Calu3 (cell line): ENCODE measurements around the gene MAP3K13. TPM values are rescaled to one million over a fixed set of nuclear protein-coding genes. Genes with fewer than 3 reads are reported as not detected.
A peak's percentile ranks its signal among the peaks of the same experiment; 100 is the strongest.

Source experiments
- Bru-seq: library from RNA; stranded (reverse); fragments of 400-500 nt; gene quantifications from one replicate; lab custom pipeline; 2021; lab: Mats Ljungman, UMichigan
- BruChase-seq, 2 experiments: library from RNA; stranded (reverse); fragments of 400-500 nt; gene quantifications; one replicate each; lab custom pipeline; 2021; lab: Mats Ljungman, UMichigan
- BruUV-seq: library from RNA; stranded (reverse); fragments of 400-500 nt; replicated peaks from 2 replicates; lab custom pipeline; 2021; lab: Mats Ljungman, UMichigan
- CTCF ChIA-PET: fragments of 300-600 bp; sonication (Branson Sonifier 250); formaldehyde crosslinking; loops from one replicate; lab custom pipeline; 2022; ENCODE audit warnings: antibody characterized with exemption; lab: Charles Lee
- DNase-seq: peaks from one replicate; pipeline ENCODE4 v3.0.0; 2022
- H3K27ac Mint-ChIP-seq: one replicate; pipeline ENCODE4 v1.8.0; 2022; ENCODE audit warnings: mixed read lengths; ENCODE audit not compliant: unreplicated experiment
- H3K27me3 Mint-ChIP-seq: one replicate; pipeline ENCODE4 v1.8.0; 2022; ENCODE audit warnings: mixed read lengths; ENCODE audit not compliant: unreplicated experiment
- H3K36me3 Mint-ChIP-seq: one replicate; pipeline ENCODE4 v1.8.0; 2022; ENCODE audit warnings: mild to moderate bottlenecking, moderate library complexity, mixed read lengths; ENCODE audit not compliant: insufficient read depth, unreplicated experiment
- H3K4me1 Mint-ChIP-seq: one replicate; pipeline ENCODE4 v1.8.0; 2022; ENCODE audit warnings: mild to moderate bottlenecking, low read depth, mixed read lengths; ENCODE audit not compliant: unreplicated experiment
- H3K4me3 Mint-ChIP-seq: one replicate; pipeline ENCODE4 v1.8.0; 2022; ENCODE audit warnings: mild to moderate bottlenecking, low read depth, moderate library complexity, mixed read lengths; ENCODE audit not compliant: unreplicated experiment
- H3K9me3 Mint-ChIP-seq: one replicate; pipeline ENCODE4 v1.8.0; 2022; ENCODE audit warnings: low read depth, mixed read lengths; ENCODE audit not compliant: unreplicated experiment
- CTCF ChIP-seq: fragments of 200-600 bp; IDR thresholded peaks from one replicate; pipeline ENCODE4 v1.8.0; 2022; ENCODE audit warnings: antibody characterized with exemption; ENCODE audit not compliant: unreplicated experiment
- intact Hi-C: fragments of 100-400 bp; cut with micrococcal nuclease; formaldehyde crosslinking; loops from one replicate; pipeline ENCODE4 v1.10.0; 2022; ENCODE audit not compliant: unreplicated experiment
- long read RNA-seq: library from polyadenylated mRNA; stranded (forward); transcript quantifications from one replicate; pipeline ENCODE4 v2.0.0, GENCODE V29; 2022
- total RNA-seq: library from RNA; stranded (reverse); gene quantifications from 2 replicates; pipeline ENCODE4 v1.2.3, GENCODE V29; 2022

The MAP3K13 gene
- 102 and 114 TPM in 2 replicates for total RNA-seq
- percentile 94 among the genes with signal in this experiment for Bru-seq, nascent RNA
- percentile 92 among the genes with signal in this experiment for BruChase-seq, experiment 1, labeled RNA remaining after a 6-hour chase
- BruChase-seq, experiment 2, labeled RNA remaining after a 2-hour chase: percentile 92 among the genes with signal in this experiment
- long read RNA-seq, transcript MAP3K13-213 (3 exons, 526 nt): minor isoform, 9 of 154 reads
- long read RNA-seq, transcript MAP3K13-212 (3 exons, 1,681 nt): major isoform, 108 of 154 reads
- long read RNA-seq, transcript MAP3K13-207 (2 exons, 388 nt): minor isoform, 7 of 154 reads
- long read RNA-seq, partial matches to known transcripts: 4 of 154 reads
- long read RNA-seq, other reads (novel, unspliced or antisense): 26 of 154 reads

- peak within 1 kb of the TSS; percentile 55 for H3K27ac Mint-ChIP-seq
- peak within 1 kb of the TSS; percentile 42 for H3K4me3 Mint-ChIP-seq
- no peak for TF ChIP-seq CTCF
- intact Hi-C loops: no loop called here
- peaks cover 13% of the 10 kb centered on the region for H3K36me3 Mint-ChIP-seq
- peak; percentile 33 for DNase-seq
- CTCF ChIA-PET: interaction anchor here (0.5 to 0.8 kb wide), 2 partner anchors 34 to 54 kb away, joined by 3 to 11 read pairs; no protein-coding TSS in a partner anchor
- BruUV-seq: TSS peak; percentile 33
- H3K27me3 Mint-ChIP-seq: no peaks in the 10 kb centered on the region
- peaks cover 3% of the 10 kb centered on the region for H3K9me3 Mint-ChIP-seq
- H3K4me1 Mint-ChIP-seq: peaks cover 51% of the 10 kb centered on the region
Observed at GRCh38 chr3:185362850-185363661, at the start of gene MAP3K13. Gene MAP3K13 (plus strand): TSS chr3:185363136. CDS start chr3:185428582, 65,446 bp downstream.

GRCh38 chr3:185313693-185314246 is 49.2 kb upstream of the MAP3K13 start:
- CTCF ChIA-PET: interaction anchor here (0.7 kb wide), 1 partner anchor 1806 kb away, joined by 3 read pairs; no protein-coding TSS in a partner anchor
- Mint-ChIP-seq H3K4me3 (no peak overlapping the region), H3K4me1 (peaks cover 50% of the 10 kb centered on the region), H3K27ac (peak overlapping the region; percentile 64), H3K27me3 (no peaks in the 10 kb centered on the region), H3K9me3 (peaks cover 12% of the 10 kb centered on the region), H3K36me3 (peaks cover 32% of the 10 kb centered on the region)
- intact Hi-C loops: no loop called here
- DNase-seq: no peak
- no TSS peak for BruUV-seq
- no peak for TF ChIP-seq CTCF

GRCh38 chr3:185316740-185317412 is 46.1 kb upstream of the MAP3K13 start:
- DNase-seq: peak; percentile 62
- no peak for TF ChIP-seq CTCF
- intact Hi-C loops: loop anchor here (5.0 kb wide), 1 partner anchor 35 kb away; no protein-coding TSS in a partner anchor
- no TSS peak for BruUV-seq
- Mint-ChIP-seq H3K4me1 (peaks cover 58% of the 10 kb centered on the region), H3K27ac (peak overlapping the region; percentile 93), H3K9me3 (no peaks in the 10 kb centered on the region), H3K4me3 (peak overlapping the region; percentile 40), H3K27me3 (no peaks in the 10 kb centered on the region), H3K36me3 (peaks cover 16% of the 10 kb centered on the region)
- CTCF ChIA-PET: interaction anchor here (0.7 to 1.3 kb wide), 4 partner anchors 8 to 26 kb away, joined by 3 to 6 read pairs (median 4); no protein-coding TSS in a partner anchor
